ENCODE results near the gene LAIR2. TPM values are rescaled to one million over a fixed set of nuclear protein-coding genes. Genes with fewer than 3 reads are reported as not detected.

Gene LAIR2
- polyA plus RNA-seq, 3 donors = 0.38 TPM; not detected in 2

DNA sequence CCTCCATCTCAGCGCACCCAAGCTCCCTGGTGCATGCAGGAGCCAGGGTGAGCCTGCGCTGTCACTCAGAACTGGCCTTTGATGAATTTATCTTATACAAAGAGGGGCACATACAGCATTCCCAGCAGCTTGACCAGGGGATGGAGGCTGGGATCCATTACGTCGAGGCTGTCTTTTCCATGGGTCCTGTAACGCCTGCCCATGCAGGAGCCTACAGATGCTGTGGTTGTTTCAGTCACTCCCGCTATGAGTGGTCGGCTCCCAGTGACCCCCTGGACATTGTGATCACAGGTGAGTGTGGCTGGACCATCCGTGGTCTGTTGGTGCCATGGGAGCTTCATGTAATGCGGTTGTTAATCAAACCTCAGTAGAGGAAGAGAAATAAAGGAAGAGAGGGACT, 33.0 kb downstream of the LAIR2 start:
- no peaks in the 10 kb centered on the region for H3K36me3 ChIP-seq (replicated peaks in 1 of 2; ENCODE audit: control insufficient read depth in 1 of 2, insufficient read depth in 2 of 2, low read length in 2 of 2)
- no peak overlapping the region for H3K9ac ChIP-seq (ENCODE audit: insufficient read depth, low read length, poor library complexity, severe bottlenecking)
- TF ChIP-seq, protein P1, sequence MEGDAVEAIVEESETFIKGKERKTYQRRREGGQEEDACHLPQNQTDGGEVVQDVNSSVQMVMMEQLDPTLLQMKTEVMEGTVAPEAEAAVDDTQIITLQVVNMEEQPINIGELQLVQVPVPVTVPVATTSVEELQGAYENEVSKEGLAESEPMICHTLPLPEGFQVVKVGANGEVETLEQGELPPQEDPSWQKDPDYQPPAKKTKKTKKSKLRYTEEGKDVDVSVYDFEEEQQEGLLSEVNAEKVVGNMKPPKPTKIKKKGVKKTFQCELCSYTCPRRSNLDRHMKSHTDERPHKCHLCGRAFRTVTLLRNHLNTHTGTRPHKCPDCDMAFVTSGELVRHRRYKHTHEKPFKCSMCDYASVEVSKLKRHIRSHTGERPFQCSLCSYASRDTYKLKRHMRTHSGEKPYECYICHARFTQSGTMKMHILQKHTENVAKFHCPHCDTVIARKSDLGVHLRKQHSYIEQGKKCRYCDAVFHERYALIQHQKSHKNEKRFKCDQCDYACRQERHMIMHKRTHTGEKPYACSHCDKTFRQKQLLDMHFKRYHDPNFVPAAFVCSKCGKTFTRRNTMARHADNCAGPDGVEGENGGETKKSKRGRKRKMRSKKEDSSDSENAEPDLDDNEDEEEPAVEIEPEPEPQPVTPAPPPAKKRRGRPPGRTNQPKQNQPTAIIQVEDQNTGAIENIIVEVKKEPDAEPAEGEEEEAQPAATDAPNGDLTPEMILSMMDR (IDR thresholded peaks at IDR 0.05) = no peak
- Mint-ChIP-seq H3K27ac (no peak overlapping the region), H3K27me3 (ENCODE audit: low read depth in 3 of 3) (peaks cover 37 to 59% (median 42%) of the 10 kb centered on the region in 3 donors), H3K4me3 (peak overlapping the region in 1 of 2 donors; percentile 73), H3K4me1 (peaks cover 32% of the 10 kb centered on the region), H3K9me3 (peaks cover 0 to 5% (median 0%) of the 10 kb centered on the region in 7 donors), H3K36me3 (peaks cover 0 to 2% of the 10 kb centered on the region in 2 donors)
- H3K9me3 ChIP-seq (replicated peaks in 1 of 2; ENCODE audit: control insufficient read depth in 1 of 2, insufficient read depth in 1 of 2, low read length in 2 of 2) = no peaks in the 10 kb centered on the region
- 94% methylated on average over 7 of the region's 9 CpGs for WGBS (ENCODE audit: insufficient coverage)
- H3K79me2 ChIP-seq (ENCODE audit: insufficient read depth, low read length) = no peaks in the 10 kb centered on the region
- no peak overlapping the region for H3K4me2 ChIP-seq (replicated peaks; ENCODE audit: extremely low read depth, low read length, poor library complexity, severe bottlenecking)
- H4K20me1 ChIP-seq (ENCODE audit: insufficient read depth, low read length) = no peaks in the 10 kb centered on the region
- peaks cover 2 to 24% of the 10 kb centered on the region in 2 donors for H3K27me3 ChIP-seq (ENCODE audit: control insufficient read depth in 2 of 2, insufficient read depth in 2 of 2, low read length in 2 of 2)
- intact Hi-C loops (cut with micrococcal nuclease) = loop anchor here in 1 of 2 donors (10.0 kb wide), 1 partner anchor 121 kb away; the partner anchor contains the start of gene TTYH1
- peaks cover 15 to 29% of the 10 kb centered on the region in 2 donors for H3K4me1 ChIP-seq (ENCODE audit: control insufficient read depth in 1 of 2, insufficient read depth in 2 of 2, low read length in 2 of 2)
- no peak overlapping the region for H2AFZ ChIP-seq (ENCODE audit: insufficient read depth, low read depth, low read length, poor library complexity, severe bottlenecking)
- no peak overlapping the region for H3K27ac ChIP-seq (ENCODE audit: low read depth in 1 of 2, low read length in 2 of 2)
- no peak for DNase-seq
- H3K4me3 ChIP-seq (replicated peaks in 1 of 3; ENCODE audit: low read depth in 2 of 3, low read length in 3 of 3) = no peak overlapping the region

DNA sequence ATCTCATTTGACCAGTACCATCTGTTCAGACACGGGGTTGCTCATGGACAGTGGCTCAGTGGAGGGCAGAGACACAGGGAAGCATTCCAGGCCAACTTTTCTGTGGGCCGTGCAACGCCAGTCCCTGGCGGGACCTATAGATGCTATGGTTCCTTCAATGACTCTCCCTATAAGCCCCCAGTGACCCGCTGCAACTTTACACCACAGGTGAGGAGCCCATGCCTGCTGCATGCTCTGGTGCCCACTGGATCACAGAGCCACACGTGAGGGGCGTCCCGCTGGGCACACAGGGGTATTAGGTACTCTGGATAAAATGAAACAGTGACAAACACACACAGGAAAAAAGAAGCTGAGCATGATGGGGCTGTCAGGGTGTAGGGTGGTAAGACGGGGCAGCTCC, 34.3 kb downstream of the LAIR2 start:
- Histone ChIP-seq H3K9me3 (replicated peaks in 1 of 2; ENCODE audit: control insufficient read depth in 1 of 2, insufficient read depth in 1 of 2, low read length in 2 of 2) (no peaks in the 10 kb centered on the region), H3K4me2 (replicated peaks; ENCODE audit: extremely low read depth, low read length, poor library complexity, severe bottlenecking) (no peak overlapping the region), H3K4me1 (ENCODE audit: control insufficient read depth in 1 of 2, insufficient read depth in 2 of 2, low read length in 2 of 2) (peaks cover 18 to 27% of the 10 kb centered on the region in 2 donors), H3K4me3 (replicated peaks in 1 of 3; ENCODE audit: low read depth in 2 of 3, low read length in 3 of 3) (no peak overlapping the region), H2AFZ (ENCODE audit: insufficient read depth, low read depth, low read length, poor library complexity, severe bottlenecking) (no peak overlapping the region), H3K27me3 (ENCODE audit: control insufficient read depth in 2 of 2, insufficient read depth in 2 of 2, low read length in 2 of 2) (peaks cover 2 to 24% of the 10 kb centered on the region in 2 donors), H3K36me3 (replicated peaks in 1 of 2; ENCODE audit: control insufficient read depth in 1 of 2, insufficient read depth in 2 of 2, low read length in 2 of 2) (no peaks in the 10 kb centered on the region), H3K79me2 (ENCODE audit: insufficient read depth, low read length) (no peaks in the 10 kb centered on the region), H4K20me1 (ENCODE audit: insufficient read depth, low read length) (no peaks in the 10 kb centered on the region), H3K9ac (ENCODE audit: insufficient read depth, low read length, poor library complexity, severe bottlenecking) (no peak overlapping the region), H3K27ac (ENCODE audit: low read depth in 1 of 2, low read length in 2 of 2) (no peak overlapping the region)
- WGBS (ENCODE audit: insufficient coverage) = 97% methylated on average over 7 of the region's 9 CpGs
- H3K36me3 Mint-ChIP-seq = peaks cover 0 to 2% of the 10 kb centered on the region in 2 donors
- no peak overlapping the region for H3K27ac Mint-ChIP-seq
- H3K4me3 Mint-ChIP-seq = peak overlapping the region in 1 of 2 donors; percentile 57
- peaks cover 33% of the 10 kb centered on the region for H3K4me1 Mint-ChIP-seq
- TF ChIP-seq, protein P1 (IDR thresholded peaks at IDR 0.05) = no peak
- no peak for DNase-seq
- intact Hi-C loops (cut with micrococcal nuclease) = loop anchor here in 1 of 2 donors (10.0 kb wide), 1 partner anchor 122 kb away; the partner anchor contains the start of gene TTYH1
- H3K27me3 Mint-ChIP-seq (ENCODE audit: low read depth in 3 of 3) = peaks cover 36 to 58% (median 46%) of the 10 kb centered on the region in 3 donors
- H3K9me3 Mint-ChIP-seq = peaks cover 0 to 5% (median 0%) of the 10 kb centered on the region in 7 donors
